ENCODE measurements around the gene SHOC2.

Gene SHOC2

DNA sequence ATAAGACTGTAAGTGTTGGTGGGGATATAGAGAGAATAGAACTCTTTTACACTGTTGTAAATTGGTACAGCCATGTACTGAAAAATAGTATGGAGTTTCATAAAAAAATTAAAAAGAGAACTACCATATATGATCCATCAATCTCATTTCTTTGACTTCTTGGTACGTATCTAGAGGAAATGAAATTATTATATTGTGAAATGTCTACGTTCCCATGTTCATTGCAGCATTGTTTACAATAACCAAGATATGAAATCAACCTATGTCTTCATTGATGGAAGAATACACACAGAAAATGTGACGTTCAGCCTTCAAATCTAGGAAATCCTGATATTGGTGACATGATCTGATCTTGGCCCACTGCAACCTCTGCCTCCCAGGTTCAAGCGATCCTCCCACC lies 32.0 kb downstream of the SHOC2 start:
- no peak for DNase-seq (ENCODE audit: extremely low read depth, low read depth)
- TF ChIP-seq, protein P1, sequence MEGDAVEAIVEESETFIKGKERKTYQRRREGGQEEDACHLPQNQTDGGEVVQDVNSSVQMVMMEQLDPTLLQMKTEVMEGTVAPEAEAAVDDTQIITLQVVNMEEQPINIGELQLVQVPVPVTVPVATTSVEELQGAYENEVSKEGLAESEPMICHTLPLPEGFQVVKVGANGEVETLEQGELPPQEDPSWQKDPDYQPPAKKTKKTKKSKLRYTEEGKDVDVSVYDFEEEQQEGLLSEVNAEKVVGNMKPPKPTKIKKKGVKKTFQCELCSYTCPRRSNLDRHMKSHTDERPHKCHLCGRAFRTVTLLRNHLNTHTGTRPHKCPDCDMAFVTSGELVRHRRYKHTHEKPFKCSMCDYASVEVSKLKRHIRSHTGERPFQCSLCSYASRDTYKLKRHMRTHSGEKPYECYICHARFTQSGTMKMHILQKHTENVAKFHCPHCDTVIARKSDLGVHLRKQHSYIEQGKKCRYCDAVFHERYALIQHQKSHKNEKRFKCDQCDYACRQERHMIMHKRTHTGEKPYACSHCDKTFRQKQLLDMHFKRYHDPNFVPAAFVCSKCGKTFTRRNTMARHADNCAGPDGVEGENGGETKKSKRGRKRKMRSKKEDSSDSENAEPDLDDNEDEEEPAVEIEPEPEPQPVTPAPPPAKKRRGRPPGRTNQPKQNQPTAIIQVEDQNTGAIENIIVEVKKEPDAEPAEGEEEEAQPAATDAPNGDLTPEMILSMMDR (IDR thresholded peaks at IDR 0.05; ENCODE audit: low read depth, low read length) = no peak

DNA sequence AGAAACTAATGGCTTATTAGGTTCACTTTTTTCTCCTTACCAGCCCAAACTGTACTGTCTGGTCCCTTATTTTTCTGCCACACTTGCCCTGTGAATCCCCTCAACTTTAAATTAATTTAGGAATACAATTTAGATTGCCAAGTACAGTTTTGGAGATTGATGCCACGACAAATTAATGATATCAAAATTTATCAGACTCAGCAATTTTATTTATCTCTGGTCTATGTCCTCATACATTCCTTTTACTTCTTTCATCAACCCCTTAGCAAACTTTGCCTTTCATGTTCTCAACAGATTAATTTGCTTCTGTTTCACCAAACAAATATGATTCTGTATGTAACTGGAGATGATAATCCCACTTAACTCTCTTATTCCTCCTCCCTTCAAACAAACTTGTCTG lies 38.2 kb downstream of the SHOC2 start:
- no peak for DNase-seq (ENCODE audit: extremely low read depth, low read depth)

DNA sequence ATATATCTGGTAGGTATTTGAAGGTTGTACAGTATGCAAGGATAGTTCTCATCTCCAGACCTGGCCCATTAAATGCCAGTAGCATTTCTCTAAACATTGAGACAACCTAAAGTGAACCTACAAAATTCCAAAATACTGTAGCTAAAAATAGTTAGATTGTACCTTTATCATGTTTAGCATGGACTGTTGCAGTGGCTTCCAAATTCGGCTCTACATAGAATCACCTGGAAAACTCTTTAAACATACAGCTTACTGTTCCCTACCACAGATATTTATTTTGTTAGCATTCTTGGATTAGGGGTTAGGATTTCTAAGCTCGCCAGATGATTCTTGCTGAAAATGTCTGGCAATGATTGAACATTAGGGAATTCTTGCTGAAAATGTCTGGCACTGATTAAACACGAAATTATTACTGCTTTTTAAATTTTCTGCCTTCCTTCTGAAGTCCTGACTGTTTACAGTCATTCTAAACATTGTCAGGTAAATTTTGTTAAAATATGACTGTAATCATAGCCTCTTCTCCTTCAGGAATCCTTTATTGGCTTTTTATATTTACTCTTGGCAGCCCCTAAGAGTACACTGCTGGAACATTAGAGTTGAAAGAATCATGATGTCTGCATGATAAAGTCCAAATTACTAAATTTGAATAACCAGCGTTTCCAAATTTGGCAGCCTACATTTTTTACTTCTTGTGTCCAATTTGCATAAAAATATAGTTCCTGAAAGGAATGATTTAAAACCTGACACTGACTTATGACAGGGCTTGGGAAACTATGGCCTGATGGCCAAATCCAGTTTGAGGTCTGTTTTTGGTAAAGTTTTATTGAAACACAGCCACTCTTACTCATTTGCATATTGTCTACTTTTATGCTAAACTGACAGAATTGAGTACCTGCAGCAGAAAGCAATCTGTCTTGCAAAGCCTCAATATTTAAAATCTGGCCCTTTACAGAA lies 40.3 kb downstream of the SHOC2 start:
- no peak for DNase-seq (ENCODE audit: extremely low read depth, low read depth)
- TF ChIP-seq, protein P1 (IDR thresholded peaks at IDR 0.05; ENCODE audit: low read depth, low read length) = no peak

More for the DNA sequence above, 38.2 kb downstream of the SHOC2 start:
- TF ChIP-seq, protein P1 (IDR thresholded peaks at IDR 0.05; ENCODE audit: low read depth, low read length) = no peak

DNA sequence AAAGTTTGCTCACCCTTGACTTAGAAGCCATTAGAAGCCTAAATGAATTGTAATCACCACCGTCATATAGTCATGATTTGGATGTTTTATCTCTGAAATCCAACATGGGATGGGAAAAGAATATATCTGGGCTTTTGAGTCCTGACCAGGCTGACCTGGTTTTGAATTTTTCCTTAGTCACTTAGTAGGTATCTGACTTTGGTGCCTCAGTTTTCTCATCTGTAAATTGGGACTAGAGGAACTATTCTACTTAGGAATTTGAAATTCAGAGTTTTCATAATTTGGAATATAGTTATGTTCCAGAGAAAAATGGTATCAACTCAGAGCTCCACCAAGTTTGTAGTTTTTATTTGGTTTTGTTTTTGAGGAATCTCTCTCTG lies 40.9 kb downstream of the SHOC2 start:
- no peak for DNase-seq (ENCODE audit: extremely low read depth, low read depth)
- TF ChIP-seq, protein P1 (IDR thresholded peaks at IDR 0.05; ENCODE audit: low read depth, low read length) = no peak

DNA sequence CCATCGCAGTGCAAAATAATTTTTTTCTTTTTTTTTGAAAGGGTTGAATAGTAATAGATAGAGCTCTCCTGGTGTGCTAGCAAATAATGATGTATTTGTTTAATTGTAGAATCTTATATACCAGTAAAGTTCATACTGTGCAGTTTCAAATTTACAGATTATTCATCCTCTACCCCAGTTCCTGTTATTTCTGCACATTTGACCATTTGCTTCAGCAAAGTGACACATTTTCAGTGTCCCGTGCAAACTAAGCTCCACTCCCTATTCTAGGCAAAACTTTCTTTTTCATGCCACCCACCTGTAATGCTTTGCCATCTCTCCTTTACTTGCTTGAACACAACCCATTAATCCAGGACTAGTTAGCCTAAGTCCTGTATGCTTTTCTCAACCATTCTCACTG lies 43.0 kb downstream of the SHOC2 start:
- DNase-seq (ENCODE audit: extremely low read depth, low read depth) = no peak

DNA sequence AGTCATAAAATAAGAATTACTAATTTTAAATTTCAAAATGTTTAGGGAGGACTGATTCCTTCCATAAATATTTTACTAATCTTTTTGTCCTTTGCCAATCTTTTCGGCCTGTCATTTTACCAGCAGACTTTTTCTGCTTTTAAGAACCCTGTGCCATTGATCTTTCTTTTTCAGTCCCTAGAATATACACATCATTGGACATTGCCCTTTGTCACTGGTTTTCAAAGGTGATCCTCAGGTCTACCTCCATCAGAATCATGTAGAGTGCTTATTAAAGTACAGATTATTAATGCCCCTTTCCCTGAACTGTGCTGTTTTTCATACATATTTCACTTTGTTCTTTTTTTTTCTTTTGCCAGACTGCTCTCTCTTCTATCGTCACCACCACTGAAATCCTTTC lies 43.8 kb downstream of the SHOC2 start:
- TF ChIP-seq, protein P1 (IDR thresholded peaks at IDR 0.05; ENCODE audit: low read depth, low read length) = no peak
- DNase-seq (ENCODE audit: extremely low read depth, low read depth) = no peak

More for the DNA sequence above, 43.0 kb downstream of the SHOC2 start:
- TF ChIP-seq, protein P1 (IDR thresholded peaks at IDR 0.05; ENCODE audit: low read depth, low read length) = no peak

DNA sequence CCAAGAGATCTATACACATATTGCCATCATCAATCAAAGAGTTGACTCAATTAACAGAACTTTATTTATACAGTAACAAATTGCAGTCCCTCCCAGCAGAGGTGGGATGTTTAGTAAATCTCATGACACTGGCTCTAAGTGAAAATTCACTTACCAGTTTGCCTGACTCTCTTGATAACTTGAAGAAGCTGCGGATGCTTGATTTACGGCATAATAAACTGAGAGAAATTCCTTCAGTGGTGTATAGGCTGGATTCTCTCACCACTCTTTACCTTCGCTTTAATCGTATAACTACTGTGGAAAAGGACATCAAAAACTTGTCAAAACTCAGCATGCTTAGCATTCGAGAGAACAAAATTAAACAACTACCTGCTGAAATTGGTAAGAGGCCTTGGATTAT lies 45.3 kb downstream of the SHOC2 start:
- TF ChIP-seq, protein P1 (IDR thresholded peaks at IDR 0.05; ENCODE audit: low read depth, low read length) = no peak
- DNase-seq (ENCODE audit: extremely low read depth, low read depth) = no peak

All from AG09319 (cell line).